ENCODE measurements around the gene LANCL1. TPM values are rescaled to one million over a fixed set of nuclear protein-coding genes. Genes with fewer than 3 reads are reported as not detected.

Gene LANCL1
- total RNA-seq, 2 donors from 2014 or later: 68.4 to 88.1 TPM

GRCh38 chr2:210478661-210479060, 2.1 kb upstream of the LANCL1 start:
- no peak overlapping the region for H3K27ac Mint-ChIP-seq
- Histone ChIP-seq H3K4me1 (ENCODE audit: control insufficient read depth, insufficient read depth, low read length) (no peaks in the 10 kb centered on the region), H3K27me3 (ENCODE audit: control insufficient read depth, insufficient read depth, low read length, poor library complexity, severe bottlenecking) (no peaks in the 10 kb centered on the region), H3K4me3 (ENCODE audit: low read length) (no peak overlapping the region), H3K27ac (ENCODE audit: low read depth, low read length) (no peak overlapping the region), H3K9ac (ENCODE audit: extremely low read depth, low read length, poor library complexity, severe bottlenecking) (no peak overlapping the region), H3K36me3 (ENCODE audit: control insufficient read depth, insufficient read depth, low read length) (no peaks in the 10 kb centered on the region), H3K9me3 (ENCODE audit: control insufficient read depth, low read length) (peaks cover 3% of the 10 kb centered on the region)
- peaks cover 13% of the 10 kb centered on the region for H3K4me1 Mint-ChIP-seq
- TF ChIP-seq CTCF (conservative IDR thresholded peaks at IDR 0.05): no peak
- H3K4me3 Mint-ChIP-seq: no peak overlapping the region
- peaks cover under 1% of the 10 kb centered on the region for H3K9me3 Mint-ChIP-seq
- no peaks in the 10 kb centered on the region for H3K27me3 Mint-ChIP-seq (ENCODE audit: insufficient read depth)
- DNase-seq: no peak
- no CpG with 5 or more reads among the region's 2 CpGs for WGBS, 2 experiments (ENCODE audit: insufficient coverage in 1 of 2, insufficient read length in 1 of 2)
- peaks cover 9% of the 10 kb centered on the region for H3K36me3 Mint-ChIP-seq (ENCODE audit: low read depth)

GRCh38 chr2:210477496-210477895, 937 bp upstream of the LANCL1 start:
- Mint-ChIP-seq H3K9me3 (no peaks in the 10 kb centered on the region), H3K36me3 (ENCODE audit: low read depth) (peaks cover 12% of the 10 kb centered on the region), H3K4me1 (peaks cover 13% of the 10 kb centered on the region), H3K27ac (peak overlapping the region; percentile 53), H3K27me3 (ENCODE audit: insufficient read depth) (no peaks in the 10 kb centered on the region), H3K4me3 (peak overlapping the region; percentile 93)
- H3K4me1 ChIP-seq (ENCODE audit: control insufficient read depth, insufficient read depth, low read length): no peaks in the 10 kb centered on the region
- peak; percentile 78 for DNase-seq
- H3K27ac ChIP-seq (ENCODE audit: low read depth, low read length): no peak overlapping the region
- H3K36me3 ChIP-seq (ENCODE audit: control insufficient read depth, insufficient read depth, low read length): peaks cover 2% of the 10 kb centered on the region
- H3K27me3 ChIP-seq (ENCODE audit: control insufficient read depth, insufficient read depth, low read length, poor library complexity, severe bottlenecking): no peaks in the 10 kb centered on the region
- H3K9ac ChIP-seq (ENCODE audit: extremely low read depth, low read length, poor library complexity, severe bottlenecking): no peak overlapping the region
- no peak for TF ChIP-seq CTCF (conservative IDR thresholded peaks at IDR 0.05)
- H3K4me3 ChIP-seq (ENCODE audit: low read length): peak overlapping the region; percentile 93
- no peaks in the 10 kb centered on the region for H3K9me3 ChIP-seq (ENCODE audit: control insufficient read depth, low read length)
- 56% methylated on average over 2 of the region's 3 CpGs; no CpG with 5 or more reads in 1 of the 2 experiments for WGBS, 2 experiments (ENCODE audit: insufficient coverage in 1 of 2, insufficient read length in 1 of 2)

- H3K27ac Mint-ChIP-seq: no peak overlapping the region
- H3K36me3 Mint-ChIP-seq (ENCODE audit: low read depth): peaks cover 23% of the 10 kb centered on the region
- peak overlapping the region; percentile 66 for H3K9ac ChIP-seq (ENCODE audit: extremely low read depth, low read length, poor library complexity, severe bottlenecking)
- H3K4me3 Mint-ChIP-seq: peak overlapping the region; percentile 93
- DNase-seq: no peak
- no peak overlapping the region for H3K27ac ChIP-seq (ENCODE audit: low read depth, low read length)
- 56 to 59% methylated on average over 4 to 6 of the region's 6 CpGs for WGBS, 2 experiments (ENCODE audit: insufficient coverage in 1 of 2, insufficient read length in 1 of 2)
- H3K9me3 Mint-ChIP-seq: no peaks in the 10 kb centered on the region
- no peaks in the 10 kb centered on the region for H3K27me3 ChIP-seq (ENCODE audit: control insufficient read depth, insufficient read depth, low read length, poor library complexity, severe bottlenecking)
- H3K4me1 ChIP-seq (ENCODE audit: control insufficient read depth, insufficient read depth, low read length): no peaks in the 10 kb centered on the region
- peaks cover 13% of the 10 kb centered on the region for H3K4me1 Mint-ChIP-seq
- H3K4me3 ChIP-seq (ENCODE audit: low read length): peak overlapping the region; percentile 93
- TF ChIP-seq CTCF (conservative IDR thresholded peaks at IDR 0.05): no peak
- H3K9me3 ChIP-seq (ENCODE audit: control insufficient read depth, low read length): no peaks in the 10 kb centered on the region
- H3K27me3 Mint-ChIP-seq (ENCODE audit: insufficient read depth): no peaks in the 10 kb centered on the region
- H3K36me3 ChIP-seq (ENCODE audit: control insufficient read depth, insufficient read depth, low read length): peaks cover 13% of the 10 kb centered on the region
Observed at GRCh38 chr2:210475706-210476105, 853 bp downstream of the LANCL1 start.
